ENCODE measurements around the gene RPL7L1. TPM values are rescaled to one million over a fixed set of nuclear protein-coding genes. Genes with fewer than 3 reads are reported as not detected.

Gene RPL7L1
- total and polyA plus RNA-seq, 2 of the 4 experiments (the other 2 are of a cell fraction), result 43.0 to 112 TPM

DNA sequence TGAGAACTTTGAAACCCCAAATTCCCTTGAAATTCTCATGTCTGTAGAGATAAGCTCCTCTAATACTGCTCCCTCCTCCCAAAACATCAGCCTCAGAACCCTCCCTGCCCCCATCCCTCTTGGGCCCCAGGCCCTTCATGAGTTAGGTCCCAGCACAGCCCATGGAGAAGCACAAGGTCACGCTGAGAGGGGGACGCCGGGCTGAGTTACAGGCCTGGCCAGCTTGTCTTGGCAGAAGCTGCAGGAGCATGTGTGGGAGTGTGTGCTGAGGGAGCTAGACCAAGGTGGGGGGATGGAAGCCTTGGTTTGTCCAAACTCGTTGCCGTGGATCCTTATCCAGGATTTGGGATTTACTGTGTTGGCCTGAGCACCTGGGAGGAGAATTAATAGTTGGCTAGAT lies 27.9 kb downstream of the RPL7L1 start:
- Histone ChIP-seq H3K9me3 (ENCODE audit: control insufficient read depth, insufficient read depth, low read length) (no peaks in the 10 kb centered on the region), H2BK5ac (ENCODE audit: low read depth, low read length, poor library complexity, severe bottlenecking) (no peak overlapping the region), H3K56ac (ENCODE audit: extremely low read depth, insufficient read depth, low read length) (no peak overlapping the region), H2AK5ac (ENCODE audit: low read depth, low read length) (no peak overlapping the region), H2BK120ac (ENCODE audit: low read depth, low read length) (no peak overlapping the region), H4K20me1 (ENCODE audit: insufficient read depth, low read length) (no peaks in the 10 kb centered on the region), H3K23ac (ENCODE audit: low read depth, low read length) (no peak overlapping the region), H4K8ac (ENCODE audit: low read depth in 2 of 2, low read length in 2 of 2) (no peak overlapping the region), H3K9ac (ENCODE audit: low read depth, low read length) (no peak overlapping the region), H3K27ac (ENCODE audit: insufficient read depth, low read length) (no peak overlapping the region), H3K4me2 (ENCODE audit: low read depth, low read length) (no peak overlapping the region), H3K36me3 (ENCODE audit: control insufficient read depth, insufficient read depth, low read length) (no peaks in the 10 kb centered on the region), H2AFZ (replicated peaks; ENCODE audit: low read length, poor library complexity) (no peak overlapping the region), H2AK9ac (replicated peaks; ENCODE audit: low read depth, low read length, poor library complexity) (no peak overlapping the region), H3K4me1 (ENCODE audit: control insufficient read depth, insufficient read depth, low read length) (no peaks in the 10 kb centered on the region; the same call in 1 of the 2 replicates), H2BK15ac (ENCODE audit: low read depth, low read length) (no peak overlapping the region), H3K79me1 (ENCODE audit: low read depth in 1 of 2, low read length in 2 of 2) (no peaks in the 10 kb centered on the region), H3K4ac (ENCODE audit: low read depth, low read length) (no peak overlapping the region), H4K91ac (ENCODE audit: insufficient read depth, low read depth, low read length) (no peak overlapping the region), H3K18ac (ENCODE audit: low read depth, low read length) (no peak overlapping the region), H3K27me3 (ENCODE audit: control insufficient read depth, insufficient read depth, low read length) (0 out of 2 replicates have a peak, but pooled peaks cover 2% of the 10 kb centered on the region), H3K14ac (replicated peaks; ENCODE audit: low read depth, low read length) (no peak overlapping the region), H3K4me3 (ENCODE audit: insufficient read depth, low read depth, low read length) (no peak overlapping the region), H2BK20ac (ENCODE audit: low read depth, low read length) (no peak overlapping the region), H4K5ac (ENCODE audit: low read depth, low read length) (no peak overlapping the region), H3K9me1 (ENCODE audit: insufficient read depth, low read length) (no peaks in the 10 kb centered on the region)
- ChIA-PET POLR2A (ENCODE audit: unreplicated experiment) (no interaction called here), CTCF (no interaction called here)
- ATAC-seq (ENCODE audit: low read depth) (no peak), DNase-seq (no peak)
- in situ Hi-C loops (cut with MboI; ENCODE audit: low sequenced_read_pairs) (loop anchor here (10.0 kb wide), 1 partner anchor 237 kb away; no protein-coding TSS in a partner anchor), intact Hi-C loops (cut with micrococcal nuclease) (loop anchor here (10.0 kb wide), 1 partner anchor 427 kb away; no protein-coding TSS in a partner anchor), dilution Hi-C loops (cut with HindIII; ENCODE audit: low sequenced_read_pairs, unreplicated experiment) (no loop called here)
- no peak for TF ChIP-seq POLR2A (IDR thresholded peaks at IDR 0.05; ENCODE audit: low read depth, low read length)
- no peak for TF ChIP-seq SMC3 (IDR thresholded peaks at IDR 0.05; ENCODE audit: low read depth, low read length)
- TF ChIP-seq NFE2L2 (IDR thresholded peaks at IDR 0.05; ENCODE audit: low read depth, low read length), result no peak
- TF ChIP-seq, protein P1, sequence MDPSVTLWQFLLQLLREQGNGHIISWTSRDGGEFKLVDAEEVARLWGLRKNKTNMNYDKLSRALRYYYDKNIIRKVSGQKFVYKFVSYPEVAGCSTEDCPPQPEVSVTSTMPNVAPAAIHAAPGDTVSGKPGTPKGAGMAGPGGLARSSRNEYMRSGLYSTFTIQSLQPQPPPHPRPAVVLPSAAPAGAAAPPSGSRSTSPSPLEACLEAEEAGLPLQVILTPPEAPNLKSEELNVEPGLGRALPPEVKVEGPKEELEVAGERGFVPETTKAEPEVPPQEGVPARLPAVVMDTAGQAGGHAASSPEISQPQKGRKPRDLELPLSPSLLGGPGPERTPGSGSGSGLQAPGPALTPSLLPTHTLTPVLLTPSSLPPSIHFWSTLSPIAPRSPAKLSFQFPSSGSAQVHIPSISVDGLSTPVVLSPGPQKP (IDR thresholded peaks at IDR 0.05; ENCODE audit: borderline replicate concordance, low read depth, low read length), result no peak
- TF ChIP-seq RFX5 (IDR thresholded peaks at IDR 0.05; ENCODE audit: low read depth, low read length), result no peak
- no peak for TF ChIP-seq FOS (IDR thresholded peaks at IDR 0.05; ENCODE audit: low read depth, low read length)
- TF ChIP-seq CEBPB (IDR thresholded peaks at IDR 0.05; ENCODE audit: low read depth, low read length), result no peak
- TF ChIP-seq BHLHE40 (IDR thresholded peaks at IDR 0.05; ENCODE audit: low read depth, low read length), result no peak
- no peak for TF ChIP-seq CHD1 (IDR thresholded peaks at IDR 0.05; ENCODE audit: low read depth, low read length)
- WGBS, 2 experiments (ENCODE audit: extremely low coverage in 2 of 2, insufficient read length in 1 of 2), result no CpG with 5 or more reads among the region's 5 CpGs
- BruUV-seq (replicated peaks), result no TSS peak
